Keratinocyte (primary cell): Measurements from ENCODE around the gene AQP9. TPM values are rescaled to one million over a fixed set of nuclear protein-coding genes. Genes with fewer than 3 reads are reported as not detected.

Experiments used
- DNase-seq: peaks from one replicate; pipeline ENCODE4 v3.0.0-alpha.2; 2011; ENCODE audit warnings: low read depth, missing footprints, low spot score
- FAIRE-seq: peaks from 2 replicates; lab custom pipeline; 2011; peaks lifted over from hg19 to GRCh38; lab: Jason Lieb, UNC
- H2AFZ ChIP-seq: 2 replicates; pipeline ENCODE4 v1.6.0; 2012; ENCODE audit warnings: low read length, control low read depth, inconsistent platforms; ENCODE audit not compliant: control insufficient read depth
- H3K27ac ChIP-seq: 2 replicates; pipeline ENCODE4 v1.5.1; 2011; ENCODE audit warnings: low read length; ENCODE audit not compliant: control insufficient read depth, insufficient read depth
- H3K27me3 ChIP-seq: 3 replicates; pipeline ENCODE4 v1.6.0; 2011; ENCODE audit warnings: low read length; ENCODE audit not compliant: control insufficient read depth, insufficient read depth; ENCODE audit errors: extremely low read depth
- H3K36me3 ChIP-seq, 2 experiments: 2 replicates in 1 of 2; 3 replicates in 1 of 2; pipeline ENCODE4 v1.5.1; 2011; ENCODE audit warnings: low read length in 2 of 2, mild to moderate bottlenecking in 1 of 2; ENCODE audit not compliant: control insufficient read depth in 2 of 2, insufficient read depth in 2 of 2; ENCODE audit errors: extremely low read depth in 1 of 2
- H3K4me1 ChIP-seq: 3 replicates; pipeline ENCODE4 v1.5.1; 2011; ENCODE audit warnings: low read length; ENCODE audit not compliant: control insufficient read depth, insufficient read depth; ENCODE audit errors: extremely low read depth
- H3K4me2 ChIP-seq: 3 replicates; pipeline ENCODE4 v1.6.0; 2011; ENCODE audit warnings: low read depth, low read length; ENCODE audit not compliant: control insufficient read depth, insufficient read depth; ENCODE audit errors: extremely low read depth
- H3K4me3 ChIP-seq, 3 experiments: fragments of 200-600 bp in 1 of 3; sonication (generic) in 1 of 3; 2 replicates in 2 of 3; 3 replicates in 1 of 3; pipeline ENCODE4 v1.5.1; 2011 to 2016; ENCODE audit warnings: low read length in 3 of 3, mild to moderate bottlenecking in 3 of 3, control low read depth in 2 of 3, inconsistent platforms in 1 of 3, low read depth in 1 of 3, mixed read lengths in 1 of 3, mixed run types in 1 of 3, moderate library complexity in 1 of 3; ENCODE audit not compliant: control insufficient read depth in 2 of 3, insufficient read depth in 2 of 3; ENCODE audit errors: extremely low read depth in 1 of 3
- H3K79me2 ChIP-seq: 2 replicates; pipeline ENCODE4 v1.6.0; 2012; ENCODE audit warnings: low read length; ENCODE audit not compliant: control insufficient read depth, insufficient read depth
- H3K9ac ChIP-seq: 3 replicates; pipeline ENCODE4 v1.6.0; 2011; ENCODE audit warnings: low read length; ENCODE audit not compliant: control insufficient read depth, insufficient read depth; ENCODE audit errors: extremely low read depth
- H3K9me1 ChIP-seq: 3 replicates; pipeline ENCODE4 v1.6.0; 2011; ENCODE audit warnings: low read length; ENCODE audit not compliant: control insufficient read depth, insufficient read depth; ENCODE audit errors: extremely low read depth
- H3K9me3 ChIP-seq: 2 replicates; pipeline ENCODE4 v1.5.1; 2012; ENCODE audit warnings: low read depth, low read length; ENCODE audit not compliant: control insufficient read depth
- H4K20me1 ChIP-seq: 3 replicates; pipeline ENCODE4 v1.6.0; 2011; ENCODE audit warnings: low read length; ENCODE audit not compliant: control insufficient read depth, insufficient read depth; ENCODE audit errors: extremely low read depth
- CTCF ChIP-seq, 3 experiments: IDR thresholded peaks in 1 of 3; conservative IDR thresholded peaks in 1 of 3; optimal IDR thresholded peaks in 1 of 3; 2 replicates in 2 of 3; 3 replicates in 1 of 3; pipeline versions ENCODE3 to v1.5.1; 2011; ENCODE audit warnings: low read length in 3 of 3, mild to moderate bottlenecking in 3 of 3, moderate library complexity in 2 of 3, control low read depth in 1 of 3, inconsistent platforms in 1 of 3; ENCODE audit not compliant: insufficient read depth in 2 of 3; ENCODE audit errors: extremely low read depth in 1 of 3
- EZH2 ChIP-seq: IDR thresholded peaks from one replicate; pipeline ENCODE4 v1.6.1; 2012; ENCODE audit warnings: inconsistent platforms, mild to moderate bottlenecking, low read length, moderate library complexity
- dilution Hi-C: fragments of 300-500 bp; cut with MboI; formaldehyde crosslinking; loops from one replicate; pipeline ENCODE4 v1.7.0; 2020; ENCODE audit warnings: low sequenced_read_pairs; ENCODE audit not compliant: extremely low pct_ligation_motif_present
- polyA plus RNA-seq, 5 experiments: library from polyadenylated mRNA; depleted of rRNA in 3 of 5; stranded (reverse) in 3 of 5; stranded (forward) in 1 of 5; unstranded in 1 of 5; fragments of >200 nt; gene quantifications; 1 replicate in 1 of 5; 2 replicates in 3 of 5; 3 replicates in 1 of 5; pipeline versions ENCODE4 v1.2.1 to v1.2.3, GENCODE V29; 2011 to 2012; ENCODE audit warnings: missing spikeins in 2 of 5, low read depth in 1 of 5, low replicate concordance in 1 of 5

Gene AQP9
- polyA plus RNA-seq, 1 donor (not counting 4 experiments of a cell fraction or from before 2014, with no cell fraction given), result 2.6 TPM

- Histone ChIP-seq H3K9me1 (no peaks in the 10 kb centered on the region), H2AFZ (no peak overlapping the region), H3K4me3 (no peak overlapping the region), H3K36me3 (no peaks in the 10 kb centered on the region), H3K9ac (no peak overlapping the region), H3K4me1 (peaks cover 2% of the 10 kb centered on the region), H3K4me2 (no peak overlapping the region), H4K20me1 (no peaks in the 10 kb centered on the region), H3K27me3 (no peaks in the 10 kb centered on the region), H3K27ac (no peak overlapping the region), H3K9me3 (no peaks in the 10 kb centered on the region), H3K79me2 (no peaks in the 10 kb centered on the region)
- dilution Hi-C loops, result no loop called here
- TF ChIP-seq EZH2 (no peak), CTCF (optimal IDR thresholded peaks at IDR 0.05 in 1 of 3, IDR thresholded peaks at IDR 0.05 in 1 of 3, conservative IDR thresholded peaks at IDR 0.05 in 1 of 3; ENCODE audit: extremely low read depth in 1 of 3, insufficient read depth in 2 of 3, low read length in 3 of 3) (no peak)
- FAIRE-seq, result peak; percentile 23
- DNase-seq, result no peak
Observed at GRCh38 chr15:58118272-58118671, 19.9 kb upstream of the AQP9 start.

GRCh38 chr15:58119016-58119415 is 19.2 kb upstream of the AQP9 start:
- DNase-seq (no peak), FAIRE-seq (no peak)
- no peaks in the 10 kb centered on the region for H4K20me1 ChIP-seq
- TF ChIP-seq CTCF (optimal IDR thresholded peaks at IDR 0.05 in 1 of 3, IDR thresholded peaks at IDR 0.05 in 1 of 3, conservative IDR thresholded peaks at IDR 0.05 in 1 of 3; ENCODE audit: extremely low read depth in 1 of 3, insufficient read depth in 2 of 3, low read length in 3 of 3) (no peak), EZH2 (no peak)
- no peak overlapping the region for H3K4me3 ChIP-seq
- no peaks in the 10 kb centered on the region for H3K27me3 ChIP-seq
- H3K36me3 ChIP-seq, result no peaks in the 10 kb centered on the region
- H3K79me2 ChIP-seq, result no peaks in the 10 kb centered on the region
- H3K9me1 ChIP-seq, result no peaks in the 10 kb centered on the region
- dilution Hi-C loops, result no loop called here
- no peak overlapping the region for H3K27ac ChIP-seq
- no peak overlapping the region for H3K9ac ChIP-seq
- H2AFZ ChIP-seq, result no peak overlapping the region
- peaks cover 2% of the 10 kb centered on the region for H3K4me1 ChIP-seq
- H3K9me3 ChIP-seq, result no peaks in the 10 kb centered on the region
- H3K4me2 ChIP-seq, result no peak overlapping the region
